GM18868 (cell line): ENCODE results near the gene PKD1.

ENCODE experiments used
- ATAC-seq: cut with Tn5 transposase; IDR thresholded peaks from one replicate; pipeline ENCODE4 v1.9.1; 2021; ENCODE audit warnings: mild to moderate bottlenecking, moderate library complexity; ENCODE audit not compliant: unreplicated experiment

The PKD1 gene

GRCh38 chr16:2078691-2079090 is 57.0 kb downstream of the PKD1 start:
- no peak for ATAC-seq

- no peak for ATAC-seq
Measured at GRCh38 chr16:2078096-2078495, 57.6 kb downstream of the PKD1 start.

DNA sequence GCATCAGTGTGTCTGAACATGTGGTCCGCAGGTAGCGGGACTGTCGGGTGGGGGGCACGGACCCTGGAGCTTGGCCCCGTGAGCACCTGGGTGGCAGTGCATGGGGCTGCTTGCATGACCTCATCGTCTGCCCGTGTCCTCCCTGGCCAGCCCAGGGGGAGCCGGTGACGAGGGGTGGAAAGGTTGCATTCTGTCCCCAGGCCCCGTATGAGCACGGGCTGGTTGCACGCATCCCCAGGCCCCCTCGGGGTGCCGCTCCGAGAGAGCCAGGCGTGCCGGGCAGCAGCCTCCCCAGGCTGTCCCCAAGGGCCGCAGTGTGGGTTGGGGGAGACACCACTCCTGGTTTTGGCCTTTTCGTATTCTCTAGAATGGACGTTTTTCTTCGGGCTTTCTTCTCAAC is 58.0 kb downstream of the PKD1 start:
- no peak for ATAC-seq

- ATAC-seq, result no peak
Measured at GRCh38 chr16:2077016-2077415, 58.7 kb downstream of the PKD1 start.

DNA sequence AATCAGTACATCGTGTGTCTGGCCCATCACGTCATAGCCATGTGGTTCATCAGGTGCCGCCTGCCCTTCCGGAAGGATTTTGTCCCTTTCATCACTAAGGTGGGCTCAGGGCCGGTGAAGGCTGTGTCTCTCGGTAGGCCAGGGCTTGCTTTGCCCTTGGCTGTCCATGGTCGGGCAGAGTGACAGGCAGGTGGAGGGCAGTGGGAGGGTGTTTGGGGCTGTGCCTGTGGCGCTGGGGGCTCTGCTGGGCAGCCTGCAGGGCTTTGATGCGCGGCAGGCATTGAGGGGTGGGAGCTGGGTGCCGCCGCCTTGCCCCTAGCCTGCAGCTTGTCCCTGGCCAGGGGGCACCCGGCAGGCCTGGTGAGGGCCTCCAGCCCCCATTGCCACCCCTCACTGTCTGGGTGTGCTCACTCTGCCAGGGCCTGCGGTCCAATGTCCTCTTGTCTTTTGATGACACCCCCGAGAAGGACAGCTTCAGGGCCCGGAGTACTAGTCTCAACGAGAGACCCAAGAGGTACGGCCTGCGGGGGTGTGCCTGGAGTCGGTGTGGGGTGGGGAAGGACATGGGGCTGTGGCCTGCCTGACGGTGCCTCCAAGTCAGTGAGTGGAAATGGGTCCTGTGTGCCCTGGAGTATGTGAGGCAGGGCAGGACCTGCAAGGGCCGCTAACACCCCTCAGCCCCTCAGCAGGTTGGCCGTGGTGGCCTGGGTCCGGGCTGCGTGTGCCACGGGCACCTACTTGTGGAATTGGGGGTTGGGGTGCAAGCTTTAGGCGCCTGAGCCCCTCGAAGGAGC is 59.4 kb downstream of the PKD1 start:
- ATAC-seq, result no peak

DNA sequence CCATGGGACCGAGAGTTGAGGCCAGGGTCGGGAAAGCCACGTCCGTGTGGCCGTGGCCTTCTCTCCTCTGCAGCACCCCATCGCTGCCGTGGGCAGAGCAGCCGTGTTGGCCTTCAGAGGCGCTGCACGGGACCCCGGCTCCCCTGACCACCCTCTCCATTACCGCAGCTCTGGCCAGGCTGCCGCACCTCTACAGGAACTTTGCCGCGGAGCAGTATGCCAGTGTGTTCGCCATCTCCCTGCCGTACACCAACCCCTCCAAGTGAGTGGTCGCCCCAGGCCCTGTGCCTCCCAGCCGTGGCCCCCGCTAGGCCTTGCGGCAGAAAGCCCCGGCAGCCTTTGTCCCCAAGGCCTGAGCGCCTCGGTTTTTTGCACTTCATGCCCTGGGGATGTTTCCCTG is 60.1 kb downstream of the PKD1 start:
- ATAC-seq, result no peak

DNA sequence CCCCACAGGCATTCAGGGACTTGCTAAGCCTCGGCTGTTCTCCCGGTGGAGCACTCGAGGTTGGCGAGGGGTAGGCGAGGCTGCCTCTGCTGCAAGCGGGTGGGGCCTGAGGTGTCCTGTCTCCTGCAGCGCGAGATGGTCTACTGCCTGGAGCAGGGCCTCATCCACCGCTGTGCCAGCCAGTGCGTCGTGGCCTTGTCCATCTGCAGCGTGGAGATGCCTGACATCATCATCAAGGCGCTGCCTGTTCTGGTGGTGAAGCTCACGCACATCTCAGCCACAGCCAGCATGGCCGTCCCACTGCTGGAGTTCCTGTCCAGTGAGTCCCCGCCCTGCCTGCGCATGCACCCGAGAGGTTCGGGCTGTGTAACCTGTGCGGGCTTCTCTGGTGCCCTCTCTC is 61.6 kb downstream of the PKD1 start:
- ATAC-seq, result no peak

GRCh38 chr16:2072926-2073325 is 62.8 kb downstream of the PKD1 start:
- no peak for ATAC-seq

DNA sequence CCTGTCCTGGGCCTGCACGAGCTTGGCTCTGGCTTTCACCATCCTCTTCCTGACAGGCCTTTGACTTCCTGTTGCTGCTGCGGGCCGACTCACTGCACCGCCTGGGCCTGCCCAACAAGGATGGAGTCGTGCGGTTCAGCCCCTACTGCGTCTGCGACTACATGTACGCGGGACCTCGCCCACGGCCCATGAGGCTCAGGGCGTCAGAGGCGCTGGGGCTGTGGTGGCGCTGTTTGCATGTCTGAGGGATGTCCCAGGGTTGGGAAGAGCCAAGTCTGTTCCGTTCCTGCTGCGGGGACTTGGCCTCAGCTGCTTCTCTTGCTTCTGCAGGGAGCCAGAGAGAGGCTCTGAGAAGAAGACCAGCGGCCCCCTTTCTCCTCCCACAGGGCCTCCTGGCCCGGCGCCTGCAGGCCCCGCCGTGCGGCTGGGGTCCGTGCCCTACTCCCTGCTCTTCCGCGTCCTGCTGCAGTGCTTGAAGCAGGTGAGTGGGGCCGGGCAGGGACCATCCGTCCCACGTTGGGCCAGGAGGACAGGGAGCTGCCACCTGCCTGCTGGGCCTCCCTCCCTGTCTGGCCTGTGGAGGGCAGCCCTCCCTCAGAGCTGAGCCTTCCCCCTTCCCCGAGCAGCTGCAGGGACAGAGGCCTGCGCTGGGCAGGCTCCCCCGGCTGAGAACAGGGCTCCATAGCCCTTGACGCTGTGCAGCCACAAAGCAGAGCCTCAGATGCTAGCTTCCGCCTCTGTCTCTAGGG is 64.1 kb downstream of the PKD1 start:
- no peak for ATAC-seq

- ATAC-seq, result no peak
Measured at GRCh38 chr16:2070576-2071453, 64.9 kb downstream of the PKD1 start.

- ATAC-seq, result no peak
Measured at GRCh38 chr16:2066139-2066538, 69.6 kb downstream of the PKD1 start.

- no peak for ATAC-seq
Measured at GRCh38 chr16:2064368-2064945, 71.2 kb downstream of the PKD1 start.

DNA sequence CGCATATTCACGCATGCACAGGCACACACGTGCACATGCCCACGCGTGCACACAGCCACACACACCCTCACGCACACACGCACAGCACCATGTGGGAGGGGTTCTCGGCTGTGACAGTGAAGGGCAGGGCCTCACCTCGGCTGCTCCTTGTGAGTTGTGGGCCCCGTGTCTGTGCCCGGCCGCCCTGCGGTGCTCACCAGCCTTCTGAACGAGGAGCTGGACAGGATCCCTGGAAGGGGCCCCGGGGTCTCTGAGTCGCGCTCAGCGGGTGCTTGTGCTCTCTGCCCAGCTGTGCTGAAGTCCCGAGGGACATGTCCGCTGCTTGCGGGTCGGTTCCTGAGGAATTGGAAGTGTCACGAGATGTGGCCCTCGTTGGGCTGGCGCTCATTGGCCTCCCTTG is 71.8 kb downstream of the PKD1 start:
- ATAC-seq, result no peak

GRCh38 chr16:2062801-2063200 is 72.9 kb downstream of the PKD1 start:
- ATAC-seq, result no peak

- ATAC-seq, result no peak
Measured at GRCh38 chr16:2061526-2061925, 74.2 kb downstream of the PKD1 start.

GRCh38 chr16:2061023-2061422 is 74.7 kb downstream of the PKD1 start:
- no peak for ATAC-seq

DNA sequence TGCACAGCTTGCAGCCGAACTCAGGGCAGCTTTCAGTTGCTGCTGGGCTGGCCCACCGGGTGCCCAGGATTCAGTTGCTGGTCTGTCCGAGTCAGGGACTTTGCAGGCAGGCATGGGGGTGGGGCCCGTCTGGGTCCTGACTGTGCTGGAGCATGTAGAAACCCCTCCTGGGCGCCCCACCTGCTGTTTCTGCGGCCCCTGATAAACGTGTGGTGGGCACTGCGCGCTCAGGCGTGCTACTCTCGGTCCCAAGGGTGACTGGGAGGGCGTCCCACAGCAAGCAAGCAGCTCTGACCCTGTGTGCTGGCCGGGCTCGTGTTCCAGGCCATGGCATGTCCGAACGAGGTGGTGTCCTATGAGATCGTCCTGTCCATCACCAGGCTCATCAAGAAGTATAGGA is 75.4 kb downstream of the PKD1 start:
- no peak for ATAC-seq

DNA sequence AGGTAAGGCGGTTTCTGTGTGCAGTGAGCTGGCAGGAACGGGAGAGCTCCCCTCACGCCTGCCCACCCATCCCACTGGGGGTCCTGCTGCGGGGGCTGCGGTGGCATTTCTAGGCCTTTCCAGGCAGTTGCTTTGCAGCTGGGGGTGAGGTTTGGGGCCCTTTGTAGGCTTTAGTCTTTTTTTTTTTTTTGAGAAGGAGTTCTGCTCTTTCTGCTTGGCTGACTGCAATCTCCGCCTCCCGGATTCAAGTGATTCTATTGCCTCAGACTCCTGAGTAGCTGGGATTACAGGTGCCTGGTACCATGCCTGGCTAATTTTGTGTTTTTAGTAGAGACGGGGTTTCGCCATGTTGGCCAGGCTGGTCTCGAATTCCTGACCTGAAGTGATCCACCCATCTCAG is 76.8 kb downstream of the PKD1 start:
- no peak for ATAC-seq

- ATAC-seq, result no peak
Measured at GRCh38 chr16:2058420-2058819, 77.3 kb downstream of the PKD1 start.

- ATAC-seq, result no peak
Measured at GRCh38 chr16:2057438-2057837, 78.3 kb downstream of the PKD1 start.
